A673 (cell line): ENCODE measurements around the gene TMEM45A. TPM values are rescaled to one million over a fixed set of nuclear protein-coding genes. Genes with fewer than 3 reads are reported as not detected.

Experiments used
- BruUV-seq: library from RNA; stranded (reverse); fragments of 400-500 nt; replicated peaks from 2 replicates; lab custom pipeline; 2021; lab: Mats Ljungman, UMichigan
- CTCF ChIA-PET: fragments of 300-600 bp; sonication (Branson Sonifier 250); formaldehyde crosslinking; loops from one replicate; lab custom pipeline; 2022; ENCODE audit warnings: antibody characterized with exemption; lab: Charles Lee
- POLR2A ChIA-PET: fragments of 300-600 bp; sonication (Branson Sonifier 250); formaldehyde crosslinking; loops from one replicate; lab custom pipeline; 2022; ENCODE audit warnings: antibody characterized with exemption; ENCODE audit not compliant: low non-redundant PET; lab: Charles Lee
- DNase-seq: peaks from one replicate; pipeline ENCODE4 v3.0.0-alpha.2; 2015; ENCODE audit warnings: low spot score
- H3K27ac ChIP-seq: fragments of 200-600 bp; sonication (generic); 2 replicates; pipeline ENCODE4 v1.5.1; 2016; ENCODE audit warnings: mixed run types, low read depth, mild to moderate bottlenecking, mixed read lengths, antibody characterized with exemption, low read length; ENCODE audit not compliant: poor library complexity, severe bottlenecking
- H3K27me3 ChIP-seq: fragments of 200-600 bp; sonication (generic); replicated peaks from 2 replicates; pipeline ENCODE4 v1.6.1; 2017; ENCODE audit warnings: mixed run types, low read depth, mild to moderate bottlenecking, mixed read lengths, antibody characterized with exemption, low read length; ENCODE audit not compliant: insufficient read depth, poor library complexity
- H3K36me3 ChIP-seq: fragments of 200-600 bp; sonication (generic); 2 replicates; pipeline ENCODE4 v1.6.1; 2016; ENCODE audit warnings: mixed run types, mild to moderate bottlenecking, mixed read lengths, antibody characterized with exemption, low read length; ENCODE audit not compliant: insufficient read depth, poor library complexity, severe bottlenecking
- H3K4me1 ChIP-seq: fragments of 200-600 bp; sonication (generic); 2 replicates; pipeline ENCODE4 v1.6.1; 2017; ENCODE audit warnings: mixed run types, mild to moderate bottlenecking, mixed read lengths, antibody characterized with exemption, low read length; ENCODE audit not compliant: insufficient read depth, poor library complexity, severe bottlenecking
- H3K4me3 ChIP-seq: fragments of 200-600 bp; sonication (generic); 2 replicates; pipeline ENCODE4 v1.5.1; 2016; ENCODE audit warnings: low read depth, mixed run types, mild to moderate bottlenecking, mixed read lengths, low read length; ENCODE audit not compliant: poor library complexity, severe bottlenecking
- H3K9me3 ChIP-seq: fragments of 200-600 bp; sonication (generic); 2 replicates; pipeline ENCODE4 v1.6.1; 2016; ENCODE audit warnings: mixed run types, low read depth, mild to moderate bottlenecking, mixed read lengths, antibody characterized with exemption, low read length; ENCODE audit not compliant: poor library complexity, severe bottlenecking
- EZH2 ChIP-seq: fragments of 200-600 bp; sonication (generic); IDR thresholded peaks from 2 replicates; pipeline ENCODE4 v1.6.1; 2017; ENCODE audit warnings: borderline replicate concordance, low read depth, mild to moderate bottlenecking, mixed read lengths, antibody characterized with exemption, low read length; ENCODE audit not compliant: poor library complexity, severe bottlenecking
- intact Hi-C: fragments of 100-400 bp; cut with micrococcal nuclease; formaldehyde crosslinking; loops from one replicate; pipeline ENCODE4 v1.10.0; 2022; ENCODE audit not compliant: unreplicated experiment
- total RNA-seq: library from RNA; stranded (reverse); gene quantifications from 2 replicates; pipeline ENCODE4 v1.2.3, GENCODE V29; 2021
- TF ChIP-seq, protein P1 (sequence below): fragments of 300-800, 200-600 bp; sonication (generic); conservative IDR thresholded peaks from 2 replicates; pipeline ENCODE4 v1.5.1; 2017; ENCODE audit warnings: low read depth, mild to moderate bottlenecking, antibody characterized with exemption, low read length, moderate library complexity, mixed read lengths

The TMEM45A gene
- total RNA-seq, 1 experiment from 2014 or later, result 3.4 TPM

DNA sequence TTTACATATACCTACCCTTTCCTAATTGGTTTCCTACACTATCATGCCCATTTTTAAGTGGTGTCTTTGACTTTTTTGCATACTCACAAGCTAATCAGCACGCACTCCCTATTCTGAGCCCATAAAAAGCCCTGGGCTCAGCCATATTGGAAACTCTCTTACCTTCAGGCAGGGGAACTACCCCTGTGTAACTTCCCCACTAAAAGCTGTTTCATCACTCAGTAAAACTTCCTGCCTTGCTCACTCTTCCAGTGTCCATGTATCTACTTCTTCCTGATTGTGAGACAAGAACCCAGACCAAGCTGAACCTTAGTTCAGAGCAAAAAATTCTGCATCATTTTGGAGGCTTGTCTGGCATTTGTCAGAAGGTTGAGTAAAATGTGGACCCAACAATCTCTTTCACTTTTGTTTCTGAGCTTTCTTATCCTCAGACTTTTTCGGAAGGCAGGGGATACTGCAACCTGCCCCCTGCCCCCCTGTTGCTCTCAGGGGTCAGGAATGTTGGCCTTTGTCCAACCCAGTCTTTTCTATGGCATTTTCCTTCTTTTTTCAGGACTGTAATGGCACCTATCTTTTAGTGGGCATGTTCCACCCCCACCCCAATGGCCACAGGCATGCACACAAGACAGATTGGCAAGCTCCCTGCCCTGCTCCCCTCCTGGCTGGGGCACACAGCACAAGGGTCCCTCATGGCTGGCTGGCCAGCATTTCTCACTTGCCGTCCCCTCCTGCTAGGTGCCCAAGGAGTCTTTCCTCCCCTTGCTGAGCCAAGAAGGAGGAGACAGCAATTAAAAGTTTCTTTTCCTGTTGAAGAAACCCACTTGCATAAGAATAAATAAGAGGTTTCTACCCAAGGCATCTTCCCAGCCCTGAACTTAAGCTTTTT is 26.3 kb upstream of the TMEM45A start:
- BruUV-seq, result no TSS peak
- Histone ChIP-seq H3K4me1 (no peaks in the 10 kb centered on the region), H3K27me3 (no peaks in the 10 kb centered on the region), H3K27ac (no peak overlapping the region), H3K36me3 (no peaks in the 10 kb centered on the region), H3K4me3 (no peak overlapping the region), H3K9me3 (peaks cover 7% of the 10 kb centered on the region)
- POLR2A ChIA-PET, result no interaction called here
- intact Hi-C loops, result loop anchor here (10.0 kb wide), 4 partner anchors 151 to 729 kb away; no protein-coding TSS in a partner anchor
- CTCF ChIA-PET, result no interaction called here
- TF ChIP-seq, protein P1, sequence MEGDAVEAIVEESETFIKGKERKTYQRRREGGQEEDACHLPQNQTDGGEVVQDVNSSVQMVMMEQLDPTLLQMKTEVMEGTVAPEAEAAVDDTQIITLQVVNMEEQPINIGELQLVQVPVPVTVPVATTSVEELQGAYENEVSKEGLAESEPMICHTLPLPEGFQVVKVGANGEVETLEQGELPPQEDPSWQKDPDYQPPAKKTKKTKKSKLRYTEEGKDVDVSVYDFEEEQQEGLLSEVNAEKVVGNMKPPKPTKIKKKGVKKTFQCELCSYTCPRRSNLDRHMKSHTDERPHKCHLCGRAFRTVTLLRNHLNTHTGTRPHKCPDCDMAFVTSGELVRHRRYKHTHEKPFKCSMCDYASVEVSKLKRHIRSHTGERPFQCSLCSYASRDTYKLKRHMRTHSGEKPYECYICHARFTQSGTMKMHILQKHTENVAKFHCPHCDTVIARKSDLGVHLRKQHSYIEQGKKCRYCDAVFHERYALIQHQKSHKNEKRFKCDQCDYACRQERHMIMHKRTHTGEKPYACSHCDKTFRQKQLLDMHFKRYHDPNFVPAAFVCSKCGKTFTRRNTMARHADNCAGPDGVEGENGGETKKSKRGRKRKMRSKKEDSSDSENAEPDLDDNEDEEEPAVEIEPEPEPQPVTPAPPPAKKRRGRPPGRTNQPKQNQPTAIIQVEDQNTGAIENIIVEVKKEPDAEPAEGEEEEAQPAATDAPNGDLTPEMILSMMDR, result no peak
- TF ChIP-seq EZH2, result no peak
- no peak for DNase-seq

DNA sequence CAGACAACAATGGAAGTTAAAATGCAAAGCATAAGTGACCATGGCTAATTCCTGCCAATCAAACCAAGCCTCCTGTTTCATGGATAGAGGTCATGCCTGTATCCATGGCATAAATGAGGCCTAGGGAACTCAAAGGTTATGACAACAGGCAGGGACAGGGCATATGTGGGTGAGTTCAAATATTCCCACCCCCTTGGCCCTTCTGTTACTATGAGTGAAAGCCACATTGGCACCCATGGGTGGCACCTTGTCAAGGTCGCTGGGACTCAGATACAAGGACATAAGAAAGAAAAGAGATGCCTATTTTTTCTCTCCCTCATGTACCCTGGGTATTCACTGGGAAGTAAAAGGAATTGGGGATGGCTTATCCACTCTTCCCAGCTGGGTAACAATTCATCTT is 25.3 kb upstream of the TMEM45A start:
- BruUV-seq, result no TSS peak
- POLR2A ChIA-PET, result no interaction called here
- DNase-seq, result no peak
- H3K4me3 ChIP-seq, result no peak overlapping the region
- CTCF ChIA-PET, result no interaction called here
- TF ChIP-seq, protein P1, result no peak
- no peak for TF ChIP-seq EZH2
- peaks cover 10% of the 10 kb centered on the region for H3K9me3 ChIP-seq
- no peaks in the 10 kb centered on the region for H3K27me3 ChIP-seq
- intact Hi-C loops, result loop anchor here (10.0 kb wide), 4 partner anchors 152 to 728 kb away; no protein-coding TSS in a partner anchor
- no peaks in the 10 kb centered on the region for H3K4me1 ChIP-seq
- no peak overlapping the region for H3K27ac ChIP-seq
- H3K36me3 ChIP-seq, result no peaks in the 10 kb centered on the region

- peaks cover 10% of the 10 kb centered on the region for H3K9me3 ChIP-seq
- no peak for DNase-seq
- H3K4me3 ChIP-seq, result no peak overlapping the region
- CTCF ChIA-PET, result no interaction called here
- POLR2A ChIA-PET, result no interaction called here
- no peaks in the 10 kb centered on the region for H3K4me1 ChIP-seq
- no peaks in the 10 kb centered on the region for H3K36me3 ChIP-seq
- TF ChIP-seq, protein P1, result no peak
- no peak for TF ChIP-seq EZH2
- intact Hi-C loops, result loop anchor here (10.0 kb wide), 4 partner anchors 154 to 726 kb away; no protein-coding TSS in a partner anchor
- no peaks in the 10 kb centered on the region for H3K27me3 ChIP-seq
- no peak overlapping the region for H3K27ac ChIP-seq
- BruUV-seq, result no TSS peak
Observed at GRCh38 chr3:100468676-100469075, 23.7 kb upstream of the TMEM45A start.
